ENCODE measurements around the gene LRRC49.

GRCh38 chr15:71010997-71011396, 118.4 kb downstream of the LRRC49 start:
- TF ChIP-seq CTCF (IDR thresholded peaks at IDR 0.05; ENCODE audit: insufficient read depth, low read depth, low read length), result no peak
- no peak for TF ChIP-seq EZH2 (IDR thresholded peaks at IDR 0.05; ENCODE audit: insufficient read depth, low read length)

Data from astrocyte (in vitro differentiated cells and primary cell).